ENCODE data around the gene TRPM3. TPM values are rescaled to one million over a fixed set of nuclear protein-coding genes. Genes with fewer than 3 reads are reported as not detected.

The TRPM3 gene
- total and polyA plus RNA-seq, 9 of the 15 experiments (the other 6 are each of a cell fraction or from before 2014, with no cell fraction given): 0.04 TPM; not detected in 8

DNA sequence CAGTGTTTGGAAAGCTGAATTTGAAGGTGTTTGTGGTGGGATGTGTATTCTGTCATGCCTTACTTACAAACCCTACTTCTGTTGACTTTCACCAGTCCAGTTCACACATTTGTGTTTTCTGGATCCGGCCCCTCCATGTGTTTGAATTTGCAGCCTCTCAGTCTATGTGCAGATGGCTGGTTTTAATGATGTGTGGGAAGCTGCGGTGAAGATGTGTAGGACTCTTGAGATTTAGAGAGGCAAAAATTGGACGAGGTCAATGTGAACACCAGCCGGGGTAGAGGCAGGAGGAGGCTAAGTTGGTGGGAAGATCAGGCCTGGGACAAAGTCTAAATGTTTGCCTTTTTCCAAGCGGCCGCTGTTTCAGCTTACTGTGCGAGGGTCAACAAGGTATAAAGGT, 591.6 kb downstream of the TRPM3 start:
- Histone ChIP-seq H3K27ac (ENCODE audit: extremely low read depth, low read depth, low read length) (no peak overlapping the region), H3K4me1 (replicated peaks in 1 of 2; ENCODE audit: control insufficient read depth in 2 of 2, insufficient read depth in 2 of 2, low read length in 2 of 2) (no peaks in the 10 kb centered on the region; a peak in 1 of 5 replicates), H4K20me1 (replicated peaks; ENCODE audit: control insufficient read depth, insufficient read depth, low read length) (no peaks in the 10 kb centered on the region), H2AFZ (ENCODE audit: low read depth, low read length) (no peak overlapping the region), H3K9me3 (replicated peaks; ENCODE audit: control insufficient read depth, insufficient read depth, low read depth, low read length) (no peaks in the 10 kb centered on the region), H3K9ac (ENCODE audit: insufficient read depth in 1 of 2, low read depth in 2 of 2, low read length in 2 of 2) (no peak overlapping the region), H3K4me3 (no peak overlapping the region), H3K4me2 (ENCODE audit: insufficient read depth, low read length) (no peak overlapping the region), H3K9me1 (ENCODE audit: control insufficient read depth, insufficient read depth, low read length) (no peaks in the 10 kb centered on the region), H3K79me2 (ENCODE audit: control insufficient read depth, insufficient read depth, low read length) (no peaks in the 10 kb centered on the region), H3K36me3 (ENCODE audit: control insufficient read depth, insufficient read depth, low read length) (no peaks in the 10 kb centered on the region), H3K27me3 (ENCODE audit: control insufficient read depth in 2 of 2, insufficient read depth in 2 of 2, low read length in 2 of 2) (no peaks in the 10 kb centered on the region; a peak in 1 of 5 replicates)
- ATAC-seq: no peak
- CTCF ChIA-PET (ENCODE audit: low intra/inter-chr PET ratio): no interaction called here
- TF ChIP-seq RBBP5 (IDR thresholded peaks at IDR 0.05; ENCODE audit: borderline replicate concordance, insufficient read depth, low read length, poor library complexity, severe bottlenecking) (no peak), NR2C1 (IDR thresholded peaks at IDR 0.05) (no peak), NR2C1 (tag; IDR thresholded peaks at IDR 0.05) (no peak)
- no TSS peak for BruUV-seq (replicated peaks)
- intact Hi-C loops (cut with micrococcal nuclease) (no loop called here), in situ Hi-C loops (cut with MboI) (no loop called here)
- POLR2A ChIA-PET: no interaction called here
- 27% methylated on average over 5 of the region's 7 CpGs for WGBS (ENCODE audit: insufficient coverage, low coverage, missing lambda C conversion rate)
- no peak for DNase-seq (ENCODE audit: extremely low read depth in 1 of 4, low spot score in 3 of 4)
- FAIRE-seq: no peak

DNA sequence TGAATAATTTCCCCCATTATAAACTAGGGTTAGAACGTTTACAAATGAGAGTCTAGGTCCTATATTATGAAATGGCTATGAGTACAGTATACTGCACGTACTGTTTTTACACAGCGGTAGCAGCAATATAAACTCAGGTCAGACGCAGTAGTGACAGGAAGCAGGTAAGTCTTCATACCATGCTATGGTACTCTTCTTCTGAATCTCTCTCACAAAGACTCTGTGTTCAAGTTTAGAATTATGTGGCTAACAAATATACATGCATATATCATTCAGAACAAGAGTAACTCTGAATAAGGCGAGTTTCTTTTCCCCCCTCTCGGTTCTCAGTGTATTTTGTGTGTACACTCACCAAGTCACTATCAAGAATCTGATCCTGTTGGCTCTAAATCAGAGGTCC, 592.0 kb downstream of the TRPM3 start:
- H3K36me3 ChIP-seq (ENCODE audit: control insufficient read depth, insufficient read depth, low read length): no peaks in the 10 kb centered on the region
- CTCF ChIA-PET (ENCODE audit: low intra/inter-chr PET ratio): no interaction called here
- TF ChIP-seq RB1 (IDR thresholded peaks at IDR 0.05; ENCODE audit: low read depth) (no peak), RBM22 (IDR thresholded peaks at IDR 0.05; ENCODE audit: low read depth, low read length, poor library complexity, severe bottlenecking) (no peak), SRSF9 (IDR thresholded peaks at IDR 0.05; ENCODE audit: borderline replicate concordance, low read depth, low read length) (no peak), ETV1 (tag; conservative IDR thresholded peaks at IDR 0.05; ENCODE audit: low read depth) (no peak), POLR3G (IDR thresholded peaks at IDR 0.05; ENCODE audit: extremely low read depth, insufficient read length, insufficient replicate concordance) (no peak)
- TF ChIP-seq, protein P1, sequence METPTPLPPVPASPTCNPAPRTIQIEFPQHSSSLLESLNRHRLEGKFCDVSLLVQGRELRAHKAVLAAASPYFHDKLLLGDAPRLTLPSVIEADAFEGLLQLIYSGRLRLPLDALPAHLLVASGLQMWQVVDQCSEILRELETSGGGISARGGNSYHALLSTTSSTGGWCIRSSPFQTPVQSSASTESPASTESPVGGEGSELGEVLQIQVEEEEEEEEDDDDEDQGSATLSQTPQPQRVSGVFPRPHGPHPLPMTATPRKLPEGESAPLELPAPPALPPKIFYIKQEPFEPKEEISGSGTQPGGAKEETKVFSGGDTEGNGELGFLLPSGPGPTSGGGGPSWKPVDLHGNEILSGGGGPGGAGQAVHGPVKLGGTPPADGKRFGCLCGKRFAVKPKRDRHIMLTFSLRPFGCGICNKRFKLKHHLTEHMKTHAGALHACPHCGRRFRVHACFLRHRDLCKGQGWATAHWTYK (CRISPR knock-in tag; IDR thresholded peaks at IDR 0.05): no peak
- TF ChIP-seq, protein P2, sequence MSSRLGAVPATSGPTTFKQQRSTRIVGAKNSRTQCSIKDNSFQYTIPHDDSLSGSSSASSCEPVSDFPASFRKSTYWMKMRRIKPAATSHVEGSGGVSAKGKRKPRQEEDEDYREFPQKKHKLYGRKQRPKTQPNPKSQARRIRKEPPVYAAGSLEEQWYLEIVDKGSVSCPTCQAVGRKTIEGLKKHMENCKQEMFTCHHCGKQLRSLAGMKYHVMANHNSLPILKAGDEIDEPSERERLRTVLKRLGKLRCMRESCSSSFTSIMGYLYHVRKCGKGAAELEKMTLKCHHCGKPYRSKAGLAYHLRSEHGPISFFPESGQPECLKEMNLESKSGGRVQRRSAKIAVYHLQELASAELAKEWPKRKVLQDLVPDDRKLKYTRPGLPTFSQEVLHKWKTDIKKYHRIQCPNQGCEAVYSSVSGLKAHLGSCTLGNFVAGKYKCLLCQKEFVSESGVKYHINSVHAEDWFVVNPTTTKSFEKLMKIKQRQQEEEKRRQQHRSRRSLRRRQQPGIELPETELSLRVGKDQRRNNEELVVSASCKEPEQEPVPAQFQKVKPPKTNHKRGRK (tag; IDR thresholded peaks at IDR 0.05): no peak
- no peak overlapping the region for H3K27ac ChIP-seq (ENCODE audit: extremely low read depth, low read depth, low read length)
- H3K9me3 ChIP-seq (replicated peaks; ENCODE audit: control insufficient read depth, insufficient read depth, low read depth, low read length): no peaks in the 10 kb centered on the region
- no peak overlapping the region for H3K4me2 ChIP-seq (ENCODE audit: insufficient read depth, low read length)
- H3K9me1 ChIP-seq (ENCODE audit: control insufficient read depth, insufficient read depth, low read length): no peaks in the 10 kb centered on the region
- no TSS peak for BruUV-seq (replicated peaks)
- intact Hi-C loops (cut with micrococcal nuclease): no loop called here
- H3K27me3 ChIP-seq (ENCODE audit: control insufficient read depth in 2 of 2, insufficient read depth in 2 of 2, low read length in 2 of 2): no peaks in the 10 kb centered on the region; a peak in 1 of 5 replicates
- no peaks in the 10 kb centered on the region; a peak in 1 of 5 replicates for H3K4me1 ChIP-seq (replicated peaks in 1 of 2; ENCODE audit: control insufficient read depth in 2 of 2, insufficient read depth in 2 of 2, low read length in 2 of 2)
- 29% methylated on average over 6 of the region's 6 CpGs for WGBS (ENCODE audit: insufficient coverage, low coverage, missing lambda C conversion rate)
- no peak for FAIRE-seq
- in situ Hi-C loops (cut with MboI): no loop called here
- no peak overlapping the region for H3K9ac ChIP-seq (ENCODE audit: insufficient read depth in 1 of 2, low read depth in 2 of 2, low read length in 2 of 2)
- POLR2A ChIA-PET: no interaction called here
- H3K4me3 ChIP-seq: no peak overlapping the region
- H2AFZ ChIP-seq (ENCODE audit: low read depth, low read length): no peak overlapping the region
- H3K79me2 ChIP-seq (ENCODE audit: control insufficient read depth, insufficient read depth, low read length): no peaks in the 10 kb centered on the region
- no peak for ATAC-seq
- no peak for DNase-seq (ENCODE audit: extremely low read depth in 1 of 4, low spot score in 3 of 4)
- H4K20me1 ChIP-seq (replicated peaks; ENCODE audit: control insufficient read depth, insufficient read depth, low read length): no peaks in the 10 kb centered on the region

Measured in K562 (cell line).